ENCODE data around the gene CPNE7. TPM values are rescaled to one million over a fixed set of nuclear protein-coding genes. Genes with fewer than 3 reads are reported as not detected.
"Not testable (repeated sequence)": the region's sequence is repeated elsewhere in the genome, so short reads cannot be mapped to it uniquely, and the experiment has no call there.

CPNE7 gene
- total RNA-seq, 1 experiment from 2014 or later = 108 TPM

- CTCF ChIA-PET = no interaction called here
- peaks cover 19% of the 10 kb centered on the region for H3K4me1 ChIP-seq (ENCODE audit: insufficient read depth, low read length, poor library complexity, severe bottlenecking)
- no peak overlapping the region for H3K4me3 ChIP-seq (ENCODE audit: low read depth, low read length, poor library complexity, severe bottlenecking)
- no peak overlapping the region for H3K27ac ChIP-seq (ENCODE audit: low read depth, low read length, poor library complexity, severe bottlenecking)
- no peaks in the 10 kb centered on the region for H3K27me3 ChIP-seq (replicated peaks; ENCODE audit: insufficient read depth, low read depth, low read length, poor library complexity)
- no peaks in the 10 kb centered on the region for H3K36me3 ChIP-seq (ENCODE audit: insufficient read depth, low read length, poor library complexity, severe bottlenecking)
- TF ChIP-seq EZH2 (IDR thresholded peaks at IDR 0.05; ENCODE audit: borderline replicate concordance, low read depth, low read length, poor library complexity, severe bottlenecking) (no peak), CTCF (conservative IDR thresholded peaks at IDR 0.05; ENCODE audit: low read depth, low read length) (no peak)
- no peaks in the 10 kb centered on the region for H3K9me3 ChIP-seq (ENCODE audit: low read depth, low read length, poor library complexity, severe bottlenecking)
- BruUV-seq (replicated peaks) = no TSS peak
- no peak for DNase-seq (ENCODE audit: low spot score)
- POLR2A ChIA-PET (ENCODE audit: low non-redundant PET) = no interaction called here
- intact Hi-C loops (cut with micrococcal nuclease; ENCODE audit: unreplicated experiment) = no loop called here
Observed at GRCh38 chr16:89570342-89570923, 5.1 kb upstream of the CPNE7 start.

- peaks cover 13% of the 10 kb centered on the region for H3K4me1 ChIP-seq (ENCODE audit: insufficient read depth, low read length, poor library complexity, severe bottlenecking)
- CTCF ChIA-PET; H3K27me3 ChIP-seq (replicated peaks; ENCODE audit: insufficient read depth, low read depth, low read length, poor library complexity); H3K4me3 ChIP-seq (ENCODE audit: low read depth, low read length, poor library complexity, severe bottlenecking); H3K9me3 ChIP-seq (ENCODE audit: low read depth, low read length, poor library complexity, severe bottlenecking); DNase-seq (ENCODE audit: low spot score); intact Hi-C loops (cut with micrococcal nuclease; ENCODE audit: unreplicated experiment); POLR2A ChIA-PET (ENCODE audit: low non-redundant PET); H3K36me3 ChIP-seq (ENCODE audit: insufficient read depth, low read length, poor library complexity, severe bottlenecking); BruUV-seq (replicated peaks); H3K27ac ChIP-seq (ENCODE audit: low read depth, low read length, poor library complexity, severe bottlenecking): not testable (repeated sequence)
Observed at GRCh38 chr16:89570983-89571598, 4.5 kb upstream of the CPNE7 start.

GRCh38 chr16:89571636-89572035 lies 3.9 kb upstream of the CPNE7 start:
- CTCF ChIA-PET = no interaction called here
- Histone ChIP-seq H3K4me1 (ENCODE audit: insufficient read depth, low read length, poor library complexity, severe bottlenecking) (peaks cover 15% of the 10 kb centered on the region), H3K27me3 (replicated peaks; ENCODE audit: insufficient read depth, low read depth, low read length, poor library complexity) (no peaks in the 10 kb centered on the region), H3K27ac (ENCODE audit: low read depth, low read length, poor library complexity, severe bottlenecking) (peak overlapping the region; percentile 18), H3K4me3 (ENCODE audit: low read depth, low read length, poor library complexity, severe bottlenecking) (no peak overlapping the region), H3K9me3 (ENCODE audit: low read depth, low read length, poor library complexity, severe bottlenecking) (no peaks in the 10 kb centered on the region), H3K36me3 (ENCODE audit: insufficient read depth, low read length, poor library complexity, severe bottlenecking) (no peaks in the 10 kb centered on the region)
- intact Hi-C loops (cut with micrococcal nuclease; ENCODE audit: unreplicated experiment) = no loop called here
- TF ChIP-seq CTCF (conservative IDR thresholded peaks at IDR 0.05; ENCODE audit: low read depth, low read length) (no peak), EZH2 (IDR thresholded peaks at IDR 0.05; ENCODE audit: borderline replicate concordance, low read depth, low read length, poor library complexity, severe bottlenecking) (no peak)
- DNase-seq (ENCODE audit: low spot score) = no peak
- BruUV-seq (replicated peaks) = no TSS peak
- POLR2A ChIA-PET (ENCODE audit: low non-redundant PET) = no interaction called here

GRCh38 chr16:89572073-89572484 lies 3.5 kb upstream of the CPNE7 start:
- CTCF ChIA-PET = no interaction called here

More at GRCh38 chr16:89572073-89572484, 3.5 kb upstream of the CPNE7 start:
- Histone ChIP-seq H3K36me3 (ENCODE audit: insufficient read depth, low read length, poor library complexity, severe bottlenecking) (no peaks in the 10 kb centered on the region), H3K9me3 (ENCODE audit: low read depth, low read length, poor library complexity, severe bottlenecking) (no peaks in the 10 kb centered on the region), H3K4me1 (ENCODE audit: insufficient read depth, low read length, poor library complexity, severe bottlenecking) (peaks cover 17% of the 10 kb centered on the region), H3K4me3 (ENCODE audit: low read depth, low read length, poor library complexity, severe bottlenecking) (no peak overlapping the region), H3K27me3 (replicated peaks; ENCODE audit: insufficient read depth, low read depth, low read length, poor library complexity) (no peaks in the 10 kb centered on the region), H3K27ac (ENCODE audit: low read depth, low read length, poor library complexity, severe bottlenecking) (peak overlapping the region; percentile 18)
- intact Hi-C loops (cut with micrococcal nuclease; ENCODE audit: unreplicated experiment) = no loop called here
- no peak for DNase-seq (ENCODE audit: low spot score)
- POLR2A ChIA-PET (ENCODE audit: low non-redundant PET) = no interaction called here
- BruUV-seq (replicated peaks) = no TSS peak
- TF ChIP-seq CTCF (conservative IDR thresholded peaks at IDR 0.05; ENCODE audit: low read depth, low read length) (no peak), EZH2 (IDR thresholded peaks at IDR 0.05; ENCODE audit: borderline replicate concordance, low read depth, low read length, poor library complexity, severe bottlenecking) (no peak)
